Neural crest cell (in vitro differentiated cells): ENCODE data around the gene MANSC4. TPM values are rescaled to one million over a fixed set of nuclear protein-coding genes. Genes with fewer than 3 reads are reported as not detected.

ENCODE experiments used
- DNase-seq: peaks from one replicate; pipeline ENCODE4 v3.0.0; 2021; ENCODE audit warnings: low read depth, mixed read lengths, low spot score
- H3K27ac Mint-ChIP-seq: one replicate; pipeline ENCODE4 v1.8.0; 2021; ENCODE audit warnings: mild to moderate bottlenecking, mixed read lengths; ENCODE audit not compliant: unreplicated experiment
- H3K27me3 Mint-ChIP-seq: 2 replicates; pipeline ENCODE4 v1.8.0; 2021; ENCODE audit warnings: low read depth, mild to moderate bottlenecking, mixed read lengths
- H3K36me3 Mint-ChIP-seq: 2 replicates; pipeline ENCODE4 v1.8.0; 2021; ENCODE audit warnings: low read depth, mild to moderate bottlenecking, mixed read lengths
- H3K4me1 Mint-ChIP-seq: 2 replicates; pipeline ENCODE4 v1.8.0; 2021; ENCODE audit warnings: mixed read lengths
- H3K4me3 Mint-ChIP-seq: one replicate; pipeline ENCODE4 v1.8.0; 2021; ENCODE audit warnings: mild to moderate bottlenecking, mixed read lengths
- H3K9me3 Mint-ChIP-seq: 2 replicates; pipeline ENCODE4 v1.8.0; 2021; ENCODE audit warnings: mixed read lengths
- CTCF ChIP-seq: fragments of 200-600 bp; sonication (generic); conservative IDR thresholded peaks from 2 replicates; pipeline ENCODE4 v1.5.0; 2021; ENCODE audit warnings: antibody characterized with exemption, mild to moderate bottlenecking
- total RNA-seq: library from RNA; stranded (reverse); gene quantifications from 2 replicates; pipeline ENCODE4 v1.2.1, GENCODE V29; 2021

The MANSC4 gene
- total RNA-seq, 1 donor from 2014 or later = not detected

GRCh38 chr12:27814851-27815591, 35.0 kb upstream of the MANSC4 start:
- H3K36me3 Mint-ChIP-seq = no peaks in the 10 kb centered on the region
- no peaks in the 10 kb centered on the region for H3K9me3 Mint-ChIP-seq
- TF ChIP-seq CTCF = no peak
- peaks cover 4% of the 10 kb centered on the region for H3K4me1 Mint-ChIP-seq
- H3K4me3 Mint-ChIP-seq = no peak overlapping the region
- no peak for DNase-seq
- H3K27ac Mint-ChIP-seq = no peak overlapping the region
- peaks cover 2% of the 10 kb centered on the region for H3K27me3 Mint-ChIP-seq

GRCh38 chr12:27814411-27814810, 34.4 kb upstream of the MANSC4 start:
- Mint-ChIP-seq H3K36me3 (no peaks in the 10 kb centered on the region), H3K4me1 (peaks cover 4% of the 10 kb centered on the region), H3K4me3 (no peak overlapping the region), H3K27ac (no peak overlapping the region), H3K27me3 (peaks cover 2% of the 10 kb centered on the region), H3K9me3 (no peaks in the 10 kb centered on the region)
- no peak for TF ChIP-seq CTCF
- DNase-seq = no peak

- no peaks in the 10 kb centered on the region for H3K9me3 Mint-ChIP-seq
- H3K27me3 Mint-ChIP-seq = peaks cover 2% of the 10 kb centered on the region
- H3K4me1 Mint-ChIP-seq = peaks cover 4% of the 10 kb centered on the region
- no peak for TF ChIP-seq CTCF
- no peak overlapping the region for H3K27ac Mint-ChIP-seq
- no peak for DNase-seq
- no peaks in the 10 kb centered on the region for H3K36me3 Mint-ChIP-seq
- H3K4me3 Mint-ChIP-seq = no peak overlapping the region
These were observed 32.5 kb upstream of the MANSC4 start for GRCh38 chr12:27812502-27812901.

GRCh38 chr12:27810756-27811155, 30.7 kb upstream of the MANSC4 start:
- H3K4me1 Mint-ChIP-seq = peaks cover 10% of the 10 kb centered on the region
- no peak for TF ChIP-seq CTCF

GRCh38 chr12:27808841-27809240, 28.8 kb upstream of the MANSC4 start:
- Mint-ChIP-seq H3K9me3 (no peaks in the 10 kb centered on the region), H3K27me3 (peaks cover 2% of the 10 kb centered on the region), H3K36me3 (no peaks in the 10 kb centered on the region), H3K4me3 (no peak overlapping the region), H3K4me1 (peaks cover 10% of the 10 kb centered on the region), H3K27ac (no peak overlapping the region)
- TF ChIP-seq CTCF = no peak
- DNase-seq = no peak

More at GRCh38 chr12:27810756-27811155, 30.7 kb upstream of the MANSC4 start:
- Mint-ChIP-seq H3K27ac (no peak overlapping the region), H3K4me3 (no peak overlapping the region), H3K27me3 (peaks cover 2% of the 10 kb centered on the region), H3K9me3 (no peaks in the 10 kb centered on the region), H3K36me3 (no peaks in the 10 kb centered on the region)
- DNase-seq = no peak
